MCF 10A (cell line): ENCODE measurements around the gene ACTRT2. TPM values are rescaled to one million over a fixed set of nuclear protein-coding genes. Genes with fewer than 3 reads are reported as not detected.

Experiments used
- BruUV-seq: library from RNA; stranded (reverse); fragments of 400-500 nt; replicated peaks from 2 replicates; lab custom pipeline; 2021; lab: Mats Ljungman, UMichigan
- CTCF ChIA-PET: fragments of 300-600 bp; sonication (Branson Sonifier 250); formaldehyde crosslinking; extraction: SDS; loops from one replicate; lab custom pipeline; 2021; ENCODE audit warnings: antibody characterized with exemption, inconsistent platforms; lab: Yijun Ruan, JAX
- POLR2A ChIA-PET: fragments of 300-600, 350-650 bp; sonication (Branson Sonifier 250); formaldehyde crosslinking; extraction: SDS; loops from one replicate; lab custom pipeline; 2020; ENCODE audit warnings: antibody characterized with exemption, inconsistent platforms; lab: Yijun Ruan, JAX
- DNase-seq: peaks from one replicate; pipeline ENCODE4 v3.0.0-alpha.2; 2018; ENCODE audit not compliant: unreplicated experiment
- H3K27ac Mint-ChIP-seq: one replicate; pipeline ENCODE4 v1.8.0; 2022; ENCODE audit warnings: mild to moderate bottlenecking, low read depth, mixed read lengths; ENCODE audit not compliant: unreplicated experiment
- H3K27me3 Mint-ChIP-seq: one replicate; pipeline ENCODE4 v1.8.0; 2022; ENCODE audit warnings: mixed read lengths; ENCODE audit not compliant: insufficient read depth, unreplicated experiment
- H3K36me3 Mint-ChIP-seq: one replicate; pipeline ENCODE4 v1.8.0; 2022; ENCODE audit warnings: mild to moderate bottlenecking, moderate library complexity, mixed read lengths; ENCODE audit not compliant: insufficient read depth, unreplicated experiment
- H3K4me1 Mint-ChIP-seq: one replicate; pipeline ENCODE4 v1.8.0; 2022; ENCODE audit warnings: mixed read lengths; ENCODE audit not compliant: insufficient read depth, unreplicated experiment
- H3K4me3 Mint-ChIP-seq: one replicate; pipeline ENCODE4 v1.8.0; 2022; ENCODE audit warnings: mild to moderate bottlenecking, moderate library complexity, mixed read lengths; ENCODE audit not compliant: unreplicated experiment
- H3K9me3 Mint-ChIP-seq: one replicate; pipeline ENCODE4 v1.8.0; 2022; ENCODE audit warnings: mixed read lengths; ENCODE audit not compliant: unreplicated experiment
- intact Hi-C: fragments of 100-400 bp; cut with micrococcal nuclease; formaldehyde crosslinking; loops from 2 replicates; pipeline ENCODE4 v1.14.1; 2022
- total RNA-seq: library from RNA; stranded (reverse); gene quantifications from 2 replicates; pipeline ENCODE4 v1.2.3, GENCODE V29; 2022
- TF ChIP-seq, protein P1 (sequence below): fragments of 200-600 bp; IDR thresholded peaks from one replicate; pipeline ENCODE4 v1.8.0; 2022; ENCODE audit warnings: antibody characterized with exemption, mild to moderate bottlenecking; ENCODE audit not compliant: unreplicated experiment

ACTRT2 gene
- total RNA-seq, 1 experiment from 2014 or later: not detected

DNA sequence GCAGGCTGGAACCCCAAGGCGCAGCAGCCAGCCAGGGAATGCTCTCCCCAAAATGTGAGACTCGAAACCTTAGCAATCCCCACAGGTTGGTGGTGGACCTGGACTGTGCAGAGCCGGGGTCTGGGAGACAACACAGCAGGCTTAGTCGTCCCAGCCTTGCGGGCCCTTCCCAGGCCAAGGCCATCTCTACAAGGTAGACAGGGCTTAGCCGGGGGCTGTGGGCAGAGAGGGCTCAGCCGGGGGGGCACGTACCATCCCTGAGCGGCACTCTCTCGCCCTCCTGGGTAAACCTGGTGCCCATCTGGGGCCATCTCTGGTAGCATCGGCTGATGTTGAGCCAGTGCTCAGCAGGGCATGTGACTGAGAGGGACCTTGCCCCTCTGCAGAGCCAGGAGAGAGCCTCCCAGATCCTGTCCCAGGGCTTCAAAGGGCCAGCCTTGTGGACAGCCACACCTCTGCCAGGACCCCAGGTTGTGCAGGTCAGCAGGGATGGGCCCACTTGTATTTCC, 2.2 kb upstream of the ACTRT2 start:
- no peaks in the 10 kb centered on the region for H3K4me1 Mint-ChIP-seq
- H3K9me3 Mint-ChIP-seq: no peaks in the 10 kb centered on the region
- ChIA-PET POLR2A (no interaction called here), CTCF (interaction anchor here (0.6 kb wide), 1 partner anchor 85 kb away, joined by 3 read pairs; no protein-coding TSS in a partner anchor)
- H3K4me3 Mint-ChIP-seq: no peak overlapping the region
- H3K36me3 Mint-ChIP-seq: no peaks in the 10 kb centered on the region
- H3K27ac Mint-ChIP-seq: no peak overlapping the region
- intact Hi-C loops: no loop called here
- no peak for DNase-seq
- BruUV-seq: no TSS peak
- TF ChIP-seq, protein P1, sequence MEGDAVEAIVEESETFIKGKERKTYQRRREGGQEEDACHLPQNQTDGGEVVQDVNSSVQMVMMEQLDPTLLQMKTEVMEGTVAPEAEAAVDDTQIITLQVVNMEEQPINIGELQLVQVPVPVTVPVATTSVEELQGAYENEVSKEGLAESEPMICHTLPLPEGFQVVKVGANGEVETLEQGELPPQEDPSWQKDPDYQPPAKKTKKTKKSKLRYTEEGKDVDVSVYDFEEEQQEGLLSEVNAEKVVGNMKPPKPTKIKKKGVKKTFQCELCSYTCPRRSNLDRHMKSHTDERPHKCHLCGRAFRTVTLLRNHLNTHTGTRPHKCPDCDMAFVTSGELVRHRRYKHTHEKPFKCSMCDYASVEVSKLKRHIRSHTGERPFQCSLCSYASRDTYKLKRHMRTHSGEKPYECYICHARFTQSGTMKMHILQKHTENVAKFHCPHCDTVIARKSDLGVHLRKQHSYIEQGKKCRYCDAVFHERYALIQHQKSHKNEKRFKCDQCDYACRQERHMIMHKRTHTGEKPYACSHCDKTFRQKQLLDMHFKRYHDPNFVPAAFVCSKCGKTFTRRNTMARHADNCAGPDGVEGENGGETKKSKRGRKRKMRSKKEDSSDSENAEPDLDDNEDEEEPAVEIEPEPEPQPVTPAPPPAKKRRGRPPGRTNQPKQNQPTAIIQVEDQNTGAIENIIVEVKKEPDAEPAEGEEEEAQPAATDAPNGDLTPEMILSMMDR: no peak
- no peaks in the 10 kb centered on the region for H3K27me3 Mint-ChIP-seq

DNA sequence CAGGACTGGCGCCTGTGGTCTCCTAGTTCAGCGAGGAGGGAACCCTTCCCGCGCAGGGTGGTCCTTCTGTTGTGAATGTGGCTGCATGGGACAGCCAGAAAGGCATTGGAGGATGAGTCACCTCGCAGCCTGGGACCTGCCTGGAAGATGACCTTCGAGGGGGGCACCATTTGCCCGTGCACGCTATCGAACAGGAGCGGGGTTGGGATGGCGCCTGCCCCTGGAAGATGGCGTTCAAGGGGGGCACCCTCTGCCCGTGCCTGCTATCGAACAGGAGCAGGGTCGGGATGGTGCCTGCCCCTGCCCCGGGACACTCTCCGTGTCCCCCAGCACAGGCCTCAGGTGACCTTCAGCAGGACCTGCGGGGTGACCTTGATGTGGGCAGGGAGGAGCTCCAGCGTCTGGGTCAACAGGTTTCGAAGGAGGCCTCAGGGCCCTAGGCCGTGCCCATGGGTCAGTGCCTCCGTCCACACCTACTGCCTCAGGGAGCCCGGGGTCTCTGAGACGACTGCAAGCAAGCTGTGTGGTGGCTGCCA, 1.7 kb upstream of the ACTRT2 start:
- ChIA-PET POLR2A (no interaction called here), CTCF (no interaction called here)
- no peaks in the 10 kb centered on the region for H3K36me3 Mint-ChIP-seq
- H3K27ac Mint-ChIP-seq: no peak overlapping the region
- no peaks in the 10 kb centered on the region for H3K4me1 Mint-ChIP-seq
- no peak overlapping the region for H3K4me3 Mint-ChIP-seq
- intact Hi-C loops: no loop called here
- no TSS peak for BruUV-seq
- H3K9me3 Mint-ChIP-seq: no peaks in the 10 kb centered on the region
- TF ChIP-seq, protein P1: no peak
- DNase-seq: no peak
- H3K27me3 Mint-ChIP-seq: no peaks in the 10 kb centered on the region

DNA sequence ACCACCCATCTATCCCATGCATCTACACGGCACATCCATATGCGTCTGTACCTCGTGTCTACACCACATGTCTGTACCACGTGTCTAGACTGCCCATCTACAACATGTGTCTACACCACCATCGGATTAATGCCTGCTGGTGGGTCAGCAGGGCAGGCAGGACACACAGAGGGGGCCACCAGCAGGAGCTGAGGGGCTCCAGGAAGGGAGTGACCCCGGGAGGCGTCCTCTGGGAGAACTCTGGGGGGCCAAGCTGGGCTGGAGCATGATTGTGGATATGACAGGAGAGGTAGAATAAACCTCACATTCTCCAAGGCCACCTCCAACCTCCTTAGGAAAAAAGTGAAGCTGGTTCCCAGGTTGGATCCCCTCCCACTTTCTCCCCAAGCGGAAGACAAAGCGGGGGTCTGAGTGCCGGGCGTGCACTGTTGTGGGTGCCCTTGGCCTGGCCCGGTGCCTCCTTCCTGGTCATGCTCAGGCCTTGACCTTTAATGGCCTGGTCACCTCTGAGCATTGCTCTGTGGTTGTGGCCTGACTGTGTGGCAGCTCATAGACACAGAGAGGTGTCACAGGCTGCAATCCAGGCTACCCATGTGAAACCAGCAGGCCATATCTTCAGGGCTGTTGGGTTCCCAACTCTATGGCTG, 881 bp upstream of the ACTRT2 start:
- H3K27me3 Mint-ChIP-seq: no peaks in the 10 kb centered on the region
- TF ChIP-seq, protein P1: no peak
- H3K9me3 Mint-ChIP-seq: no peaks in the 10 kb centered on the region
- no TSS peak for BruUV-seq
- H3K4me3 Mint-ChIP-seq: no peak overlapping the region
- no peaks in the 10 kb centered on the region for H3K36me3 Mint-ChIP-seq
- no peak overlapping the region for H3K27ac Mint-ChIP-seq
- POLR2A ChIA-PET: no interaction called here
- CTCF ChIA-PET: no interaction called here
- DNase-seq: no peak
- intact Hi-C loops: no loop called here
- no peaks in the 10 kb centered on the region for H3K4me1 Mint-ChIP-seq

- Mint-ChIP-seq H3K4me3 (no peak overlapping the region), H3K4me1 (no peaks in the 10 kb centered on the region), H3K27me3 (no peaks in the 10 kb centered on the region), H3K36me3 (no peaks in the 10 kb centered on the region), H3K9me3 (no peaks in the 10 kb centered on the region), H3K27ac (no peak overlapping the region)
- BruUV-seq: no TSS peak
- TF ChIP-seq, protein P1: no peak
- POLR2A ChIA-PET: interaction anchor here (0.7 kb wide), 1 partner anchor 388 kb away, joined by 3 read pairs; no protein-coding TSS in a partner anchor
- intact Hi-C loops: no loop called here
- CTCF ChIA-PET: no interaction called here
- DNase-seq: no peak
These were observed 634 bp downstream of the ACTRT2 start for GRCh38 chr1:3021801-3022401.
